Neuronal stem cell (in vitro differentiated cells): ENCODE data around the gene RNF144A.

Experiments used
- DNase-seq: peaks from one replicate; pipeline ENCODE4 v3.0.0-alpha.2; 2013; ENCODE audit warnings: low spot score
- H2AFZ ChIP-seq: one replicate; pipeline ENCODE4 v1.6.1; 2013; ENCODE audit warnings: mild to moderate bottlenecking, low read length, inconsistent platforms
- H2AK5ac ChIP-seq: 2 replicates; pipeline ENCODE4 v1.6.1; 2013; ENCODE audit warnings: low read depth, mild to moderate bottlenecking, inconsistent platforms, low read length, moderate library complexity, mixed read lengths
- H2BK120ac ChIP-seq: 2 replicates; pipeline ENCODE4 v1.6.1; 2013; ENCODE audit warnings: low read depth, mild to moderate bottlenecking, inconsistent platforms, low read length, moderate library complexity, mixed read lengths
- H2BK12ac ChIP-seq: one replicate; pipeline ENCODE4 v1.6.1; 2013; ENCODE audit warnings: low read length, inconsistent platforms
- H2BK15ac ChIP-seq: 2 replicates; pipeline ENCODE4 v1.6.1; 2013; ENCODE audit warnings: mild to moderate bottlenecking, low read length, inconsistent platforms, mixed read lengths
- H2BK5ac ChIP-seq: one replicate; pipeline ENCODE4 v1.6.1; 2013; ENCODE audit warnings: inconsistent platforms, mild to moderate bottlenecking, low read length, moderate library complexity
- H3K14ac ChIP-seq: one replicate; pipeline ENCODE4 v1.6.1; 2013; ENCODE audit warnings: low read length, inconsistent platforms
- H3K18ac ChIP-seq: 2 replicates; pipeline ENCODE4 v1.6.1; 2013; ENCODE audit warnings: low read length, inconsistent platforms
- H3K23ac ChIP-seq: 2 replicates; pipeline ENCODE4 v1.6.1; 2013; ENCODE audit warnings: low read depth, mild to moderate bottlenecking, mixed read lengths, low read length, inconsistent platforms; ENCODE audit not compliant: poor library complexity
- H3K27ac ChIP-seq: replicated peaks from 3 replicates; pipeline ENCODE4 v1.5.1; 2013; ENCODE audit warnings: low read length, inconsistent platforms
- H3K27me3 ChIP-seq, 3 experiments: 2 replicates each; pipeline ENCODE4 v1.6.1; 2013; ENCODE audit warnings: low read length in 3 of 3, mild to moderate bottlenecking in 2 of 3, inconsistent platforms in 1 of 3, low read depth in 1 of 3, mixed read lengths in 1 of 3, moderate library complexity in 1 of 3; ENCODE audit not compliant: control insufficient read depth in 3 of 3, insufficient read depth in 3 of 3
- H3K36me3 ChIP-seq, 2 donors: replicated peaks in 1 of 2; 2 replicates each; pipeline ENCODE4 v1.6.1; 2013; ENCODE audit warnings: low read length in 2 of 2; ENCODE audit not compliant: control insufficient read depth in 2 of 2, insufficient read depth in 2 of 2
- H3K4ac ChIP-seq: 2 replicates; pipeline ENCODE4 v1.6.1; 2013; ENCODE audit warnings: inconsistent platforms, mild to moderate bottlenecking, low read length, moderate library complexity
- H3K4me1 ChIP-seq, 2 donors: 1 replicate in 1 of 2; 2 replicates in 1 of 2; pipeline ENCODE4 v1.6.1; 2013; ENCODE audit warnings: low read length in 2 of 2, low read depth in 1 of 2; ENCODE audit not compliant: control insufficient read depth in 2 of 2, insufficient read depth in 1 of 2
- H3K4me2 ChIP-seq: one replicate; pipeline ENCODE4 v1.6.1; 2013; ENCODE audit warnings: mild to moderate bottlenecking, low read length, inconsistent platforms; ENCODE audit not compliant: insufficient read depth, poor library complexity, severe bottlenecking
- H3K4me3 ChIP-seq, 2 donors: 2 replicates each; pipeline ENCODE4 v1.5.1; 2013; ENCODE audit warnings: low read length in 2 of 2, mild to moderate bottlenecking in 2 of 2, inconsistent platforms in 1 of 2, moderate library complexity in 1 of 2
- H3K79me1 ChIP-seq: one replicate; pipeline ENCODE4 v1.6.1; 2013; ENCODE audit warnings: low read depth, mild to moderate bottlenecking, inconsistent platforms, low read length, moderate library complexity
- H3K9ac ChIP-seq: one replicate; pipeline ENCODE4 v1.6.1; 2013; ENCODE audit warnings: mild to moderate bottlenecking, low read depth, low read length, inconsistent platforms; ENCODE audit not compliant: poor library complexity
- H3K9me3 ChIP-seq, 2 donors: replicated peaks in 1 of 2; 2 replicates each; pipeline versions ENCODE3 to v1.6.1; 2013; ENCODE audit warnings: low read length in 2 of 2, mild to moderate bottlenecking in 2 of 2, inconsistent platforms in 1 of 2, low read depth in 1 of 2, mixed read lengths in 1 of 2, moderate library complexity in 1 of 2; ENCODE audit not compliant: control insufficient read depth in 2 of 2, insufficient read depth in 1 of 2
- H4K8ac ChIP-seq: one replicate; pipeline ENCODE4 v1.6.1; 2013; ENCODE audit warnings: low read depth, mild to moderate bottlenecking, inconsistent platforms, low read length, moderate library complexity
- H4K91ac ChIP-seq: one replicate; pipeline ENCODE4 v1.6.1; 2013; ENCODE audit warnings: low read length, low read depth, mild to moderate bottlenecking, inconsistent platforms; ENCODE audit not compliant: poor library complexity
- WGBS, 2 donors: extraction: QIAGEN DNeasy Blood & Tissue Kit; methylation state at CpG; one replicate each; pipeline ENCODE4 v1.1.7; 2013; ENCODE audit warnings: missing lambda C conversion rate in 2 of 2, mixed read lengths in 1 of 2; ENCODE audit not compliant: insufficient read length in 2 of 2, insufficient replicate concordance in 1 of 2; ENCODE audit errors: extremely low coverage in 2 of 2; 5-methylcytosine and 5-hydroxymethylcytosine counted together

RNF144A gene

GRCh38 chr2:7061450-7061789, 144.2 kb downstream of the RNF144A start:
- Histone ChIP-seq H3K4ac (no peak overlapping the region), H4K8ac (no peak overlapping the region), H2AFZ (no peak overlapping the region), H4K91ac (no peak overlapping the region), H2BK12ac (no peak overlapping the region), H3K27ac (no peak overlapping the region), H3K9ac (no peak overlapping the region), H3K27me3 (no peaks in the 10 kb centered on the region), H2BK120ac (no peak overlapping the region), H3K23ac (no peak overlapping the region), H3K4me3 (no peak overlapping the region), H3K4me2 (no peak overlapping the region), H3K4me1 (no peaks in the 10 kb centered on the region), H3K79me1 (no peaks in the 10 kb centered on the region), H3K14ac (no peak overlapping the region), H3K18ac (no peak overlapping the region), H2BK5ac (no peak overlapping the region), H3K36me3 (no peaks in the 10 kb centered on the region), H3K9me3 (peaks cover 0 to 3% of the 10 kb centered on the region in 2 donors), H2BK15ac (no peak overlapping the region), H2AK5ac (no peak overlapping the region)
- no peak for DNase-seq
- no CpG with 5 or more reads among the region's 3 CpGs for WGBS, 2 donors

- Histone ChIP-seq H4K91ac (no peak overlapping the region), H3K79me1 (no peaks in the 10 kb centered on the region), H3K4me3 (no peak overlapping the region), H2BK12ac (no peak overlapping the region), H3K27ac (no peak overlapping the region), H3K14ac (no peak overlapping the region), H4K8ac (no peak overlapping the region), H2BK120ac (no peak overlapping the region), H2AFZ (no peak overlapping the region), H3K23ac (no peak overlapping the region), H3K18ac (no peak overlapping the region), H2BK15ac (no peak overlapping the region), H3K36me3 (no peaks in the 10 kb centered on the region), H3K9ac (no peak overlapping the region), H3K4me1 (no peaks in the 10 kb centered on the region), H2BK5ac (no peak overlapping the region), H3K4ac (no peak overlapping the region), H3K9me3 (peaks cover 0 to 3% of the 10 kb centered on the region in 2 donors), H3K4me2 (no peak overlapping the region), H2AK5ac (no peak overlapping the region), H3K27me3 (no peaks in the 10 kb centered on the region)
- no CpG with 5 or more reads among the region's 3 CpGs for WGBS, 2 donors
- DNase-seq: no peak
These were observed 144.7 kb downstream of the RNF144A start for GRCh38 chr2:7061921-7062320.

GRCh38 chr2:7063789-7064188, 146.6 kb downstream of the RNF144A start:
- Histone ChIP-seq H3K4ac (no peak overlapping the region), H3K36me3 (no peaks in the 10 kb centered on the region), H3K27me3 (no peaks in the 10 kb centered on the region), H4K8ac (no peak overlapping the region), H2BK120ac (no peak overlapping the region), H3K4me3 (no peak overlapping the region), H2BK5ac (no peak overlapping the region), H3K23ac (no peak overlapping the region), H4K91ac (no peak overlapping the region), H3K27ac (no peak overlapping the region), H3K14ac (no peak overlapping the region), H2AK5ac (no peak overlapping the region), H2BK12ac (no peak overlapping the region), H3K4me1 (no peaks in the 10 kb centered on the region), H3K9ac (no peak overlapping the region), H3K79me1 (no peaks in the 10 kb centered on the region), H3K18ac (no peak overlapping the region), H2AFZ (no peak overlapping the region), H3K9me3 (peaks cover 0 to 3% of the 10 kb centered on the region in 2 donors), H2BK15ac (no peak overlapping the region), H3K4me2 (no peak overlapping the region)
- WGBS, 2 donors: no CpG with 5 or more reads among the region's 3 CpGs
- no peak for DNase-seq

GRCh38 chr2:7068457-7068856, 151.2 kb downstream of the RNF144A start:
- no peak overlapping the region for H3K14ac ChIP-seq
- no peaks in the 10 kb centered on the region for H3K79me1 ChIP-seq
- peaks cover 0 to 2% of the 10 kb centered on the region in 2 donors for H3K9me3 ChIP-seq
- H3K27ac ChIP-seq: no peak overlapping the region
- H3K18ac ChIP-seq: no peak overlapping the region
- H4K8ac ChIP-seq: no peak overlapping the region
- no peak overlapping the region for H2AFZ ChIP-seq
- WGBS, 2 donors: no CpG with 5 or more reads among the region's 5 CpGs
- DNase-seq: no peak
- no peak overlapping the region for H2BK12ac ChIP-seq
- no peak overlapping the region for H4K91ac ChIP-seq
- H3K9ac ChIP-seq: no peak overlapping the region
- no peak overlapping the region for H2AK5ac ChIP-seq
- no peak overlapping the region for H2BK5ac ChIP-seq
- no peak overlapping the region for H2BK120ac ChIP-seq
- H3K4ac ChIP-seq: no peak overlapping the region
- no peaks in the 10 kb centered on the region for H3K27me3 ChIP-seq
- H3K23ac ChIP-seq: no peak overlapping the region
- no peaks in the 10 kb centered on the region for H3K36me3 ChIP-seq
- H2BK15ac ChIP-seq: no peak overlapping the region
- H3K4me1 ChIP-seq: no peaks in the 10 kb centered on the region
- no peak overlapping the region for H3K4me2 ChIP-seq
- no peak overlapping the region for H3K4me3 ChIP-seq
